Measurements from ENCODE around the gene AHCYL2. TPM values are rescaled to one million over a fixed set of nuclear protein-coding genes. Genes with fewer than 3 reads are reported as not detected.

Gene AHCYL2
- total and polyA plus RNA-seq, 2 donors (not counting 3 experiments of a cell fraction or from before 2014, with no cell fraction given), result 10.8 to 13.5 TPM

GRCh38 chr7:129258649-129259389, 34.0 kb downstream of the AHCYL2 start:
- ChIA-PET POLR2A (no interaction called here), CTCF (interaction anchor here (0.8 to 1.8 kb wide), 3 partner anchors 12 to 36 kb away, joined by 3 to 6 read pairs (median 4); no protein-coding TSS in a partner anchor)
- no TSS peak for BruUV-seq (replicated peaks)
- no peak for FAIRE-seq
- no peak overlapping the region for H3K4me3 ChIP-seq (replicated peaks in 1 of 3; ENCODE audit: insufficient read depth in 1 of 3, low read depth in 1 of 3, low read length in 3 of 3)
- no peak overlapping the region for H3K27ac ChIP-seq (ENCODE audit: insufficient read depth, low read depth, low read length)
- peak; percentile 48 for DNase-seq (ENCODE audit: low read depth, low spot score)
- H3K9ac ChIP-seq (replicated peaks; ENCODE audit: extremely low read depth, insufficient read depth, low read length), result no peak overlapping the region
- no peak overlapping the region for H3K4me2 ChIP-seq (ENCODE audit: insufficient read depth, low read length)
- H3K9me3 ChIP-seq (replicated peaks; ENCODE audit: control insufficient read depth, insufficient read depth, low read length), result no peaks in the 10 kb centered on the region
- H3K4me1 ChIP-seq (ENCODE audit: control insufficient read depth, extremely low read depth, insufficient read depth, low read length), result peaks cover 2% of the 10 kb centered on the region
- no peaks in the 10 kb centered on the region for H3K36me3 ChIP-seq (ENCODE audit: control insufficient read depth in 2 of 2, extremely low read depth in 1 of 2, insufficient read depth in 2 of 2, low read length in 2 of 2)
- H3K79me2 ChIP-seq (ENCODE audit: control insufficient read depth, insufficient read depth, low read length), result no peaks in the 10 kb centered on the region
- H3K27me3 ChIP-seq (ENCODE audit: control insufficient read depth in 2 of 2, insufficient read depth in 2 of 2, low read length in 2 of 2), result no peaks in the 10 kb centered on the region
- no peak overlapping the region for H2AFZ ChIP-seq (ENCODE audit: low read depth, low read length)
- TF ChIP-seq MYC (IDR thresholded peaks at IDR 0.05; ENCODE audit: low read depth, low read length), result no peak
- no peak for TF ChIP-seq MAX (IDR thresholded peaks at IDR 0.05; ENCODE audit: insufficient read depth, insufficient read length)
- no peak for TF ChIP-seq GATA2 (IDR thresholded peaks at IDR 0.05; ENCODE audit: insufficient read depth, insufficient read length, low read depth, low read length)
- no peak for TF ChIP-seq POLR2AphosphoS5 (IDR thresholded peaks at IDR 0.05; ENCODE audit: insufficient read depth, low read depth, low read length)
- dilution Hi-C loops (cut with MboI; ENCODE audit: extremely low pct_ligation_motif_present, low sequenced_read_pairs) (no loop called here), intact Hi-C loops (cut with micrococcal nuclease) (no loop called here)
- no peaks in the 10 kb centered on the region for H3K9me1 ChIP-seq (replicated peaks; ENCODE audit: control insufficient read depth, extremely low read depth, insufficient read depth, low read length)
- H4K20me1 ChIP-seq (replicated peaks; ENCODE audit: control insufficient read depth, extremely low read depth, insufficient read depth, low read length), result no peaks in the 10 kb centered on the region

GRCh38 chr7:129262324-129262723, 37.5 kb downstream of the AHCYL2 start:
- no peak overlapping the region for H3K27ac ChIP-seq (ENCODE audit: insufficient read depth, low read depth, low read length)
- no TSS peak for BruUV-seq (replicated peaks)
- H3K4me3 ChIP-seq (replicated peaks in 1 of 3; ENCODE audit: insufficient read depth in 1 of 3, low read depth in 1 of 3, low read length in 3 of 3), result no peak overlapping the region
- H3K9me3 ChIP-seq (replicated peaks; ENCODE audit: control insufficient read depth, insufficient read depth, low read length), result no peaks in the 10 kb centered on the region
- no peak for FAIRE-seq
- no peak for TF ChIP-seq MYC (IDR thresholded peaks at IDR 0.05; ENCODE audit: low read depth, low read length)
- no peak for TF ChIP-seq EZH2 (IDR thresholded peaks at IDR 0.05; ENCODE audit: borderline replicate concordance, low read depth, low read length, severe bottlenecking)
- TF ChIP-seq JUN (IDR thresholded peaks at IDR 0.05; ENCODE audit: borderline replicate concordance, insufficient read depth, insufficient read length, low read depth), result no peak
- no peak for TF ChIP-seq CTCF (IDR thresholded peaks at IDR 0.05; ENCODE audit: extremely low read depth in 1 of 2, insufficient read depth in 1 of 2, low read depth in 1 of 2, low read length in 2 of 2)
- no peak for TF ChIP-seq GATA2 (IDR thresholded peaks at IDR 0.05; ENCODE audit: insufficient read depth, insufficient read length, low read depth, low read length)
- TF ChIP-seq MAX (IDR thresholded peaks at IDR 0.05; ENCODE audit: insufficient read depth, insufficient read length), result no peak
- no peak for TF ChIP-seq POLR2A (IDR thresholded peaks at IDR 0.05; ENCODE audit: low read depth, low read length)
- no peak for TF ChIP-seq POLR2AphosphoS5 (IDR thresholded peaks at IDR 0.05; ENCODE audit: insufficient read depth, low read depth, low read length)
- dilution Hi-C loops (cut with MboI; ENCODE audit: extremely low pct_ligation_motif_present, low sequenced_read_pairs) (no loop called here), intact Hi-C loops (cut with micrococcal nuclease) (no loop called here)
- no peaks in the 10 kb centered on the region for H3K9me1 ChIP-seq (replicated peaks; ENCODE audit: control insufficient read depth, extremely low read depth, insufficient read depth, low read length)
- no peaks in the 10 kb centered on the region for H3K27me3 ChIP-seq (ENCODE audit: control insufficient read depth in 2 of 2, insufficient read depth in 2 of 2, low read length in 2 of 2)
- H3K4me2 ChIP-seq (ENCODE audit: insufficient read depth, low read length), result no peak overlapping the region
- peaks cover 2% of the 10 kb centered on the region for H3K4me1 ChIP-seq (ENCODE audit: control insufficient read depth, extremely low read depth, insufficient read depth, low read length)
- no peak for DNase-seq (ENCODE audit: low read depth, low spot score)
- H4K20me1 ChIP-seq (replicated peaks; ENCODE audit: control insufficient read depth, extremely low read depth, insufficient read depth, low read length), result no peaks in the 10 kb centered on the region
- no peaks in the 10 kb centered on the region for H3K36me3 ChIP-seq (ENCODE audit: control insufficient read depth in 2 of 2, extremely low read depth in 1 of 2, insufficient read depth in 2 of 2, low read length in 2 of 2)
- no peaks in the 10 kb centered on the region for H3K79me2 ChIP-seq (ENCODE audit: control insufficient read depth, insufficient read depth, low read length)
- no peak overlapping the region for H2AFZ ChIP-seq (ENCODE audit: low read depth, low read length)
- CTCF ChIA-PET, result interaction anchor here (0.8 to 1.8 kb wide), 4 partner anchors 8 to 44 kb away, joined by 4 to 6 read pairs (median 5); no protein-coding TSS in a partner anchor
- POLR2A ChIA-PET, result no interaction called here
- no peak overlapping the region for H3K9ac ChIP-seq (replicated peaks; ENCODE audit: extremely low read depth, insufficient read depth, low read length)
